Activated CD8-positive, alpha-beta memory T cell treated with anti-CD3 and anti-CD28 coated beads, Interleukin-2, amount 50 U/mL, for 1 hour (primary cell): Measurements from ENCODE around the gene MGAT5.

Source experiments
- DNase-seq: peaks from one replicate; pipeline ENCODE4 v3.0.0-alpha.2; 2020; ENCODE audit errors: extremely low read depth

MGAT5 gene

DNA sequence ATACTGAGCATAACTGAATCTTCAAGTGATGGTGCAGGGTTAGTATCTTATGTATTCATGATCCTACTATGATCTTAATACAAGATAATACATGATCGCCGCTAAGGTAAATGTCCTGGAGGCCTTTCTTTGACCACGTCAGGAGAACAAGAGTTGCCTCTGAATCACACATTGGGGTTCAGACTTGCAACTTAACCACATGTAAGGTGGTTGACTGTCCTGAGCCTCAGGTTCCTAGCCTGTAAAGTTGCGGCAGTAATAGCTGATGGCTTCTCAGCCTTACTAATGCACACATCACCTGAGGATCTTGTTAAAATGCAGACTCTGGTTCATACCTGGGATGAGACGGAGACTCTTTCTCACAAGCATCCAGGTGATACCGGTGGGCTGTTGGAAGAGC, 112.5 kb downstream of the MGAT5 start:
- no peak for DNase-seq

DNA sequence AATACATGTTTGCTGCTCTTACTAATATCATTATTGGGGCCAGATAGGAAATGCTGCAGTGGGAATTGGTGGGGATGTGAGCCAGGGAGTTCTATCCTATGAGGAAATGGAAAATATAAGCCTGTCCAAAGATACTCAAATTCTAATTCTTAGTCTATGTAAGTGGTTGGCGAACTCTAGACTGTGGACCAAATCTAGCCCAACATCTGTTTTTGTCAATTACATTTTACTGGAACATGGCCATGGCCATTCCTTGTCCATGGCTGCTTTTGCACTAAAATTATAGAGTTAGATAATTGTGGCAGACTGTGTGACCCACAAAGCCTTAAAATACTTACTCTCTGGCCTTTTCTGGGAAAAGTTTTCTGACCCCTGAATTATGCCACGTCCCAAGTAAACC, 113.3 kb downstream of the MGAT5 start:
- DNase-seq: no peak

DNA sequence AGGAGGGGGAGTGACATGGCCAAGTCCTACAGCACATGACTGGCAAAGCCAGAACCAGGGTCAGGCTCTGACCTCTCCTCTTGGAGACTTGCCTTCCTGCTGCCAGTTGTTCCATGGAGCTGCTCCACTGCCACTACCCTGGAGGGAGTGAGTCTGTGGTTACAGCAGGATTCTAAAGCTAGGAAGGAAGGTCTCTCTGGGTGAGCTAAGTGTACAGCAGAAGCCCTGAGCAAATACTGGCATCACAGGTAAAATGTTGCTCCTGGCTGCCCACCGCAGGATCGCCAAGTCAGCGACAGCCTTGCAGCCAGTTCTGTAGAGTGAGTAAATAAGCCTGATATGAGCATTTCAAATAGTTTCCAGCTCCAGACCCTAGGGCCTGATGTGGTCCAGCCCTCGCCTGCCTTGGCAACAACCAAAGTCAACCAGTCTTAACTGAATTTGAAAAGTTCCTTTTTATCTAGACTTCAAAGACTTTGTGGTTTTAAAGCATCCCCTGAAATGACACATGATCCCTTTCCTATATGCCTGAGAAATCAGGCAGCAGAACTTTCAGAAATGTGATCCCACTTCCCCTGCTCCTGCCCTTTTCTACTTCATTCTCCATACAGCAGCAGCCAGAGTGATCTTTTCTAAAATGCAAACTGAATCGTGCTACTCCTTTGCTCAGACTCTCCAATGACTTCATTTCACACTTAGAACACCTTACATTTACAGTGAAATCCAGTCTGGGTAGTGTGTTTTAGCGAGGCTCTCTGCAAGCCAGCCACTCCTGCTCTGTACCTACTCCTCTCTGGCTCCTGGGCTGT, 114.3 kb downstream of the MGAT5 start:
- no peak for DNase-seq

DNA sequence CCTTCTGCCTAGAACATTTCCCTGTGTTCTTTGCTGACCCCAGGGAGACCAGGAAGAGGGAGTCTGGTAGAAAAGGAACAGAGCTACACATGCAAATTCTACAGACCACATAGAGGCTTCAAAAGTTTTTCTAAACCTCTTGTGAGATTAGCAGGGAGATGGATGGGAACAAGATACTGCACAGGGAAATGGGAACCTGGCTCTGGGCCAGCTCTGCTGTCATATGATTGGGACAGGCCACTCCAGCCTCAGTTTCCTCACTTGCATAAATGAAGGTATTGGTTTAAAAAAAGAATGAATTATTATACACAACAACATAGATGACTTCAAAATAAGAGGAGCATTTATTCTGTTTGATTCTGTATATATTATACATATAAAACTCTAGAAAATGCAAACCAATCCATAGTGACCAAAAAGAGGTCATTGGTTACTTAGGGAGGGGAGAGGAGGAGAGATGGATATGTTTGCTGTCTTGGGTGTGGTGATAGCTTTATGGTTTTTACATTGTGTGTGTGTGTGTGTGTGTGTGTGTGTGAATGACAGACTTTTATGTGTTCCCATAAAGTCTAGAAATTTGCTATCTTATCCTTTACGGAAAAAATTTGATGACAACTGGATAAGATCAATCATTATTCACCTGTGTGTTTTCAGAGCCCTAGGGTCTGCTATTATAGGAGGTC, 115.5 kb downstream of the MGAT5 start:
- DNase-seq: no peak

DNA sequence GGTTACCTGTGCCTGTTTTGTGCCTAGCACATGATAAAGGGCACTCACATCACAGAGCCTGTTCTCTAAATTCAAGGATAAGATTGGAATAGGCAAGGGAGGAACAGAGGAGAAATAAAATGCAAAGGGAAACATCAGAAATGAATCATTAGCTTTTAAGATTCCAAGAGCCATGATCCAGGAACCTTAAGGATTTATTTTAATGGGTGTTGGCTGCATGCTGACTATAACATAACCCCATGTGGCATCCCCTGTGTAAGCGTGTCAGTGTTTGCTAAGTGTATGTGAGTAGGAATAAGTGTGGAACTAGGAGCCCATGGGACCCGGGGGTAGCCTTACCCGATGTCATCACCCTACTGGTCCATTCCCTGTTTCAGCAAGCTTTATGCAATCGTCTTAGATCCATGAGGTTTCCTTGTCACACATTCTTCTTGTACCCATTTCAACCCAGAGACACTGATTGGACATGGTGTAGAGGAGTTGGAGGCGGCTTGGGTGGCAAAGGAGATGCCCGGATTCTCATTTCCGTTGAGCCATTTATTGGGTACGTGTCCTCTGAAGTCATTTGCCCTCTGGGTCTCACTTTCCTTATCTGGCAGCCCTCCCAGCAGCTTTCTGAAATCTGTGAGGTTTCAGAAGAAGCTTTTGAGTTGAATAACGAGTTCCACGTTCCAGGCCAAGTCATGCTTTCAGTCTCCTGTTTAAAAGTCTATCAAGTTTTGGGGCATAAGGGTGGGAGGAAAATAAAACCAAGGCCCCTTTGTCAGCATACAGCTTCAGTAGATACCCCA, 117.0 kb downstream of the MGAT5 start:
- DNase-seq: no peak

DNA sequence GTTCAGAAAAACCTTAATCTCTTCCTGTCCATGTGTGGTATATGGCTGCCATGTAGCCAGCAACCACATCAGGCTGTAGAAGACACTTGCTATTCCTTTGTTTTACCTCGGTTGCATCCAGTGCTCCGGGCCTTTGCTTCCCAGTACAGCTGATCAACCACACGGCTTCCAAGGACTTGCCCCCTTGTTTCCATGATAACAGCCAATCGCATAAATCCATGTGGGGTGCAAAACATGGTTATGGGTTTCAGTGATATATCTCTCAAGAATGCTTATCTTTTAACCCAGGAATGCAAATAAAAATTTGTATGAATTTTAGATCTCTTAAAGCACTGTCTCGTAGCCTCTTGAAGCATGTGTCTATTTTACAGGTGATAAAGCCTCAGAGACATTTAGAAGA, 118.3 kb downstream of the MGAT5 start:
- no peak for DNase-seq

DNA sequence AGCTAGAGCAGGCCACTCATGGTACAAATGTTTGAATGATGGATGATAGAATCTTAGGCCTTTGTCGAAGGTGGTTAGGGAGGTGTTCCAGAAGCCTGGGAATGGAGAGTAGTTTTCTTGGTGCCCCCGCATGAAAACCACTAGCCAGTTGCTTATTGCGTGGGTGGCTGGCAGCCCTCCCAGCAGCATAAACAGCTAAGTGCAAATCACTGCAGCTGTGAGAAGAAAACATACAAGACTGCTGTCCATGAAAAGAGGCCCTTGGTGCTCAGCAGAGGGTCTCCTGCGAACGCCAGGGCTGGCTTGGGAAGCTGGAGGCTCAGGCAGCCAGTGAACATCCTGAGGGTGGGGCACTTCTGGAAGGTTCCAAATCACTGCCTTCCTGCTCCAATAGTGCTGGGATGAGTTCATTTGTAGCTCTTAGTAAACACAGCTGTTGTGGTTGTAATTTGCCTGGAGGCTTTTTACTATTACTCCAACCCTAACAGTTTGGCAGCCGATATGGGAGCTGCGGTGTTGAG, 118.8 kb downstream of the MGAT5 start:
- no peak for DNase-seq

DNA sequence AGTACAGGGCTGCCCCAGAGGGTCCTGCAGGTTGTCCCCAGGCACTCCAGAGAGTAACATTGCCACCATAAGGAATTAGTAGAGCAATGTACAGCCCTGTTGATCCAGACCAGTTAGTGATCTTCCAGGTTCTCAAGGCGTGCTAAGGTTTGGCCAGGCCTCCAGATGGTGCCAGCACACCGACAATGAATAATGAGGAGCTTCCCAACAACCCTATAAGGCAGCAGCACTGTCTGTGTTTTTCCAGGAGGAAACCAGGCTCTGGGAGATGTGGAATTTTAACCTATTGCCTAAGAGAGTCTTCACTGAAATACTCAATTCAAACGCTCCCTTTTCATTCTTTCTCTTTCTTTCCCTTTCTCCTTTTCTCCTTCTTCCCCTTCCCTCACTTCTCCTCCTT, 122.1 kb downstream of the MGAT5 start:
- DNase-seq: no peak

DNA sequence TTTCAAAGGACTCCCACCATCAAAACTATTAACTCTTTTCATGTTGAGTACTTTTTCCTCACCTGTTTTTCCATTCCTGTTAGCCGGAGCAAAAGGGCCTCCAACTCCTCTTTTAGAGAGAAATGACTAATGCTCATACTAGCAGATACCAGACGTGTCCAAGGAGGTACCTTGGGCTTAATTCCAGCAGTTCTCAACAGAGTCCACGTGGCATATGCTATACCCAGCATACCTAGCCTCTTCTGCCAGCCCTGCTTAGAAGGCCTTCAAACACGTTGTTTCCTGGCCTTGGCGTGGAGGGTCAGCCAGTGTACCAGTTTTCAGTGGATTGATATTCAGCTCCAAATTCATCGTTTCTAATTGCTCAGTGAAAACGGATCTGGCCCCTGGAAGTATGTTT, 123.9 kb downstream of the MGAT5 start:
- no peak for DNase-seq

DNA sequence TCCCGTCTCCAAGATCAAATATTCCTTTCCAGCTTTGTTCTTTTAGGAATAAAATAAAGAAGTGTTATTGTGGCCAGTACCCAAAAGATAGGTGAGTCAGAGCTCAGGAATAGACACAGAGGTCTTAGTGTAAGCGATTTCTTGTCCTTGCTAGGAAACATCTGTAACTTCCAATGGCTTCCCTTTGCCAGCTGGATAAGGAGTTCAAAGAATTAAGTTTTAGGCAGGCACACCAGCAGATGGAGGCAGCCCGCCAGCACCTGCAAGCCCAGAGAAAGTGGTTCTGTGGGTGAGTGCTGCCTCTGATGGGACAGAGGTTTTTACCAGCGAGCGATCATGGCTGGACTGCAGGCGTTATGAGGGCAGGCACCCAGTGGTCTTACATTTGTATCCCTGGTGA, 125.4 kb downstream of the MGAT5 start:
- DNase-seq: no peak

DNA sequence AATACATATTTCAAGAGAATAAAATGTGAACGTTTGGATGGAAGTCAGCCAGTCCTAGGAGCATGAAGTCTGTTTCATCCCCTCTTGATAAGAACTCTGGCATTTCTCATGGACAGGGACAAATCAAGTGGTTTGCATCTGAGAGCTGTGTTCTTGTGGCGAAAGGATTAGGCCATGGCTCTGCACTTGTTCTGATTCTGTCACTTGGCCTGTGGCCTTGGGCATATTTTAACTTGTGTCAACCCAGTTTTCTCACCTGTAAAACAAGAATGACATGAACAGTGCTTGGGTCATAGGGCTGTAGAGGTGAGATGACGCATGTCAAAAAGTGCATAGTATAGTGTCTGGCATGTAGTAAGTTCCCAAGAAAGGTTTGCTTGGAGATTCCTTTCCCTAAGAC, 125.8 kb downstream of the MGAT5 start:
- no peak for DNase-seq

DNA sequence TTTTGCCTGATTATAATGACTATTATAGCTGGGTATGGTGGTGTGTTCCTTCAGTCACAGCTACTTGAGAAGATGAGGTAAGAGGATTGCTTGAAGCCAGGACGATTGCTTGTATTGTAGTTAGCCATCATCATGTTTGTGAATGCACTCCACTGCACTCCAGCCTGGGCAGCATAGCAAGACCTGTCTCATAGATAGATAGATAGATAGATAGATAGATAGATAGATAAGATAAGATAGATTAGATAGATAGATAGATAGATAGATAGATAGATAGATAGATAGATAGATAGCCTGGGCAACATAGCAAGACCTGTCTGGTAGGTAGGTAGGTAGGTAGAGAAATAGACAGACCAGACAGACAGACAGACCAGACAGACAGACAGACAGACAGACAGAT, 127.3 kb downstream of the MGAT5 start:
- no peak for DNase-seq

DNA sequence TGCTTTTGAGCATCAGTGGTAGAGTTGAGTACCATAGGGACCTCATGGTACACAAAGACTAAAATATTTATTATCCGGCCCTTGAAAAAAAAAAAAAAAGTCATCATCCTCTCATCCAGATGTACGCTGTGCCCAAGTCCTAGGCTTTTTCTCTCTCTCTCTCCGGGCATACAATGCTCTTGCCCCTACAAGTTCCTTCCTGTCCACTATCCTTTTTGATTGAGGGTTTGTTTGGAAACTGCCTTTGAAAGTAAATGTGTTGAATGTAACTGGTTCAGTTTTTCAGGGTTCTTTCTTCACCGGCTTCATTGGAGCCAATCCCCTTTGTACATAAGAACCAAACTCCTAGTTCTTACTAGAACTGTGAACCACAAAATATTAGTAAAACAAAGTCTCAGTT, 130.3 kb downstream of the MGAT5 start:
- DNase-seq: no peak

DNA sequence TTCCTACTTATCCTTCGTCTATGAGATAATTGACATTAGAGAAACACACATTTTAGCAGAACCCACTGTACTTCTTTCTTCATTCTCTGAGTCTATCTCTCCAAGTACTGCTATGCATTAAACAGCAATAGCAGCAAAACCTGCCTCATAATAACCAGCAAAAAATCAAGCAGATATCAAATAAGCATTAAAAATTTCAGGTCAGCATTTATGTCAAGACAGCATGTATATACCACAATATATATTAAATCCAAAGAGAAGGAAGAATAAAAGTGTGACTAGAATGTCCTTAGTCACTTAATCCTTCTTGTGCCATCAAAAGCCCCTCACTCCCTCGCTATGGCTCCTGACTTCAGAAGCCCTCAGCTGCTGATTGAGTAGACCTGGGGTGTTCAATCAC, 131.3 kb downstream of the MGAT5 start:
- DNase-seq: no peak

DNA sequence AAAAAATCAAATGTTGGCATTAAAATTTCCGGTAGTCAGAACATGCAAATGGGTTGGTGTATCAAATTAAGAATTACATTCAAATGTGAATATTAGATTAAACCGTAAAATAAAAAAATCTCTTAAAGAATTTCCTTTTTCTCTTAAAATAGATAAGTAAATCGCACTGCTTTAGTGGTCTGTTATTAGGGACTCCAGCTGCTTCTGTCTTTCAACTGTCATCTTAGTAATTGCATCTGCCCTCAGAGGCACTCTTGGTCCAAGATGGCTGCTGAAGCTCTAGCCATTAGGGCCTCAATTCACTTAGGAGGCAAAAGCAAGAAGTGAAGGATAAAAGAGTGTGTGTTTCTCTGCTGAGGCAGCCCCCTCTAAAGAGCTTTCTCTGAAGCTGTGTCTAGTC, 132.4 kb downstream of the MGAT5 start:
- DNase-seq: no peak

DNA sequence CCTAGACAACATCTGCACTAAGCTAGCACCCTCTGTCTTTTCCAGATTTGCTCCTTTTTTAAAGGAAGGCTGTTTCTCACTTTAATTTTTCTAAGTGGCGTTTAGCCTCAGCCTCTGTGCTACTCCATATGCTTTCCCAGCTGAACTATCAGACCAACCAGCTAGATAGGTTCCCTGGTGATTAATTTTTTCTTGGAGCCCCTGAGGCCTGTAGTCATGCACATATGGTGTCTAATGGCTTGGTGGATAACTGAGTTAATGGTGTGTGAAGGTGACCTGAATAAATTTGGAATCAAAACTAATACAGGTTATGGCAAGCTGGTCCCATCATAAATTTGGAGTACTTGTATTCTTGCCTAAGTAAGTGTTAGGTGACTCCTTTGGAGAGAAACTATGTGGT, 135.5 kb downstream of the MGAT5 start:
- DNase-seq: no peak

DNA sequence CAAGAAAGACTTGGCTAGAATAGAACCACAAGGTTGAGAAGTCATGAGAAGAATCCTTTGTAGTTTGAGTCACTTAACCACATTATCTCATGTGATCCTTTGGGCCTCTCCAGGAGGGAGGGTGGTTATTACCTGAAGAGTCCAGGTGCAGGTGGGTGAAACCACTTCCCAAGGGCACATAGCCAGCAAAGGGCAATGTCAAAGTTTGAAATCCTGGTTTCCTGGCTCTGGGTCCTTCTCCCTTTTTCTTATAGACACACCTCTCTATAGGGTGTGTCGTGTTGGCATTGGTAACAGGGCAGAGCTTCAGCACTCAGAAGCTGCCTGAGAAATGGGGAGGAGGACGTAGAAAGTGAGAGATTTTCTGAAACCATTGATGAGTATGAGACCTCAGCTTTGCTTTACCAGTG, 137.9 kb downstream of the MGAT5 start:
- DNase-seq: no peak

DNA sequence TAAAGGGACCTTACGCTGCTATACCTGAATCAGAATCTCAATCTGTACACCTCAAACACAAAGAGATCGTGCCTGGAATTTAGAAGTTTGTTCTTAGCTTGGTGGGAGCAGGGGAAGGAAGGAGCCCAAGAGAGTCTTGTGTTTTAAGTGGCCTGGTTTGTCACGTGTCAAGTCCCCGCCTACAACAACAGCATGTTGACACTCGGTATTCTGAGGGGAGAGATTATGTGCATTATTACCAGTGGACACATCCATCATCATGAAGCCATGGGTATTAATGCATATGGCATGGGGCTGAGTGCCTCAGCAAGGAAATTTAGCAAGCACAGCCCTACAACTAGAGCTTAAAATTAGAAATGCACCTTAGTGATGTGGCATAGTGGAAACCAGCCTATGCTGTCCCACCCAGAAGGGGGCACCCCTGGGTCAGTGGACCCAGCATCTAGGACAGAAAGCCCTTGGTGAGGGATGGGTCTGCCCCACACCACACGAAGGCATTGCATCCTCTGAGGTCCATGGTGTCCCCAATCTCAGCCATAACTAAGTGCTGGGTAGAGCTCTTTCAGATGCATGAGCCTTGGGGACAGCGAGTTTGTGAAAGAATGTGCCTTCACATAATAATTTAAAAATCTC, 138.7 kb downstream of the MGAT5 start:
- no peak for DNase-seq

DNA sequence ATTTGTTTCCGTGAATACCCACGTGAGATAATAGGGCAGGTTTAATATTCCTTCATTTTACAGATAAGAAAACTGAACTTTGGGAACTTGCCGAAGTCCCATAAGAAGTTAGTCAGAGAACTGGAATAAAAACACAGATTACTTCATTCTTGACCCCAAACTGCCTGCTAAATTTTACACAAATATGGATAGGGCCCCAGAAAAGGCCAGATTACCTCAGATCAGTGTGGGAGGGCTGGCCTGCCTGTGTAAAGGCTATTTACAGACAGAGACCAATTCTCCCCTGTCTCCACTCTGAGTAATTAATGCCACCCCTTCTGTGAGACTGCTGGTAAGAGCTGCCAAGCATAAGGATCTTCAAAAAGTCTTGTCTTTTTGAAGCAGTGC, 139.2 kb downstream of the MGAT5 start:
- no peak for DNase-seq

DNA sequence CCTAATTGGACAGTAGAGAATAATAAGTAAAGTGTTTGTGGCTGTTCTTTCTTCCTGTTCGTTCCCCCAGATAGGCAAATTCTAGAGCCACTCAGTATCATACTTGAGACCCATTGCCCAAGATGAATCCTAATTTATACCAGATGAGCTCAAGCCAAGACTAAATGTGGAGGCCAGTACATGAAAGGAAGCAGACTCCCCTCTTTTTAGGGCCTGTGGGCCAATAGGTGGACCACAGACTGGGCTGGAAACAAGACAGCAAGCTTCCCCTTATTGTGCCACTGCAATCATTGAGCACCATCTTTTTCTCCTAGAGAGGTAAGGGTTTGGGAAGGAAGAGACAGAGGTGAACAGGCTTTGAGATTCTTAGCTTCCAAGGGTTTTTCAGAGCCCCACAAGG, 141.9 kb downstream of the MGAT5 start:
- no peak for DNase-seq

DNA sequence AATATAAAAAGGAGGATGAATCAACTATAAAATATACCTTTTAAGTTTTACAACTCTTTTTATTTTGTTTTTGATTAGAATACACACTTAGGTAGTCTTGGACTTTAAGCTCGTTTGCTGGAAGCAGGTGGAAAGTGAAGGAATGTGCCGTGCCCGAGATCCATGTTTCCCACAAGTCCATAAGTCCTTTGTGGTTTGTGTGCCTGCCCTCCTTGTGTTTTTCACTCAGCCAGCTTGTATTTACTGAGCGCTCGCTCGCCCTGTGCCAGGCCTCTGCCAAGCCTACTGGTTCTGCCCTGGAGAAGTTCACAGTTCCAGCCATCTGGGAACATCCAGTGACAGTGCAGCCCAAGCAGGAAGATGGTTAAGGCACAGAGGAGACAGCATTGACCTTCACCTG, 142.6 kb downstream of the MGAT5 start:
- DNase-seq: no peak
